NCI-H2107 treated with DMSO at 0.1 percent for 48 hours (cell line): ENCODE results near the gene CSPG4.
A peak's percentile ranks its signal among the peaks of the same experiment; 100 is the strongest.

Experiments
- DNase-seq: peaks from one replicate; lab custom pipeline; 2025; ENCODE audit not compliant: unreplicated experiment; lab: John Stamatoyannopoulos, UW

CSPG4 gene

DNA sequence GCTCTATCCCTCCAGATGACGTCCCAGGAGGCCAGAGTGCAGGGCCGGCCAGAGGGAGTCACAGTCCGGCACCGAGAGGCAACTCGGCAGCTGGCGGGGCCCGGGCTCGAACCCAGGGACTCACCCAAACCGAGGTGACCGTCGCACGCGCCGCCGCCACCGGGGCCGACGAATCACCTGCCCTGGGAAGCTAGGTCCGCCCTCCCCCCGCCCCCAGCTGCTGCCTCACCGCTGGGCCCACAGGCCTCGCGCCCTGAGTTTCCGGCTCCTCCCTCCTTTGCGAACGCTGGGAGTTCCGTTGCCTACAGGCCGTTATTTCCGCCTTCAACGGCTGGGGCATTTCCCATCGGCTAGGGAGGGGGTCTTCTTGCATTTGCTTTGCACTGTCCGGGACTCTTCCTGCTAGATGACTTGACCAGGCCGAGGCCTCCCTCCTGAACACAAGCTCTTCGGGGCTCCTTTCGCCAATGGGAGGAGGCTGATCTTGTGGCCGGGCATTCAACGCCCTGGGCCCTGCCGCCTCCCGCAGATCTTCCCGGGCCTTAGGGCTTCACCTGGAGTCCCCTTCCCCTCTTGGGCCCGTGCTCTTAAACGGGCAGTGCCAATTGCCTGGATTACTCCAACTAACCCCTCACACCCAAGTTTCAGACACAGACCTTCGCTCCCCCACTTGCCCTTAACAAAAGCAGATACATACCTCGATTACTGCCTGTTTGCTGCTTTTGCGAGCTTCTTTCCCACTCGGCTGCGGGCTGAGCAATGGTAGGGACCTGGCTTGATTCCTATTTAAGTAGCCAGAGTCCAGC lies 86.9 kb downstream of the CSPG4 start, which contains the start of gene SNUPN:
SNUPN (minus strand) TSS at position 184 of the 806 bp plus-strand sequence. CDS start 4,674 bp downstream, outside the sequence.
- DNase-seq, result peak; percentile 36
